Stomach (tissue), 9 donors: ENCODE data around the gene CD3D. TPM values are rescaled to one million over a fixed set of nuclear protein-coding genes. Genes with fewer than 3 reads are reported as not detected.
"Not testable (repeated sequence)": the region's sequence is repeated elsewhere in the genome, so short reads cannot be mapped to it uniquely, and the experiment has no call there.

Source experiments
- DNase-seq, 2 donors: peaks; one replicate each; pipeline versions ENCODE4 v3.0.0 to v3.0.0-alpha.2; 2013 to 2019
- H3K27ac ChIP-seq, 5 donors: fragments of 200-600 bp in 4 of 5; sonication (generic) in 4 of 5; one replicate each; pipeline ENCODE4 v1.5.1; 2013 to 2019; ENCODE audit warnings: mild to moderate bottlenecking in 1 of 5, moderate library complexity in 1 of 5
- H3K27me3 ChIP-seq, 3 donors: fragments of 200-600 bp; sonication (generic); one replicate each; pipeline ENCODE4 v1.5.1; 2017 to 2019; ENCODE audit warnings: mixed run types in 1 of 3
- H3K36me3 ChIP-seq, 4 donors: fragments of 200-600 bp; sonication (generic); 1 replicate in 3 of 4; 2 replicates in 1 of 4; pipeline ENCODE4 v1.5.1; 2016 to 2019
- H3K4me1 ChIP-seq, 4 donors: fragments of 200-600 bp; sonication (generic); one replicate each; pipeline ENCODE4 v1.5.1; 2016 to 2019
- H3K4me3 ChIP-seq, 4 donors: fragments of 200-600 bp; sonication (generic) in 3 of 4; one replicate each; pipeline ENCODE4 v1.5.1; 2016 to 2019; ENCODE audit warnings: mild to moderate bottlenecking in 1 of 4
- H3K9me3 ChIP-seq, 4 donors: fragments of 200-600 bp; sonication (generic); one replicate each; pipeline ENCODE4 v1.5.1; 2016 to 2019
- CTCF ChIP-seq, 7 experiments: fragments of 450-650 bp in 4 of 7; fragments of 200-600 bp in 3 of 7; sonication (generic) in 3 of 7; IDR thresholded peaks; one replicate each; pipeline ENCODE4 v1.5.1; 2016 to 2019; ENCODE audit warnings: antibody characterized with exemption in 7 of 7, control low read depth in 2 of 7, mild to moderate bottlenecking in 1 of 7
- EP300 ChIP-seq: sonication (generic); formaldehyde crosslinking; IDR thresholded peaks from one replicate; pipeline ENCODE4 v1.6.1; 2017; ENCODE audit warnings: antibody characterized with exemption
- POLR2A ChIP-seq, 4 donors: fragments of 450-650 bp; IDR thresholded peaks; one replicate each; pipeline ENCODE4 v1.6.1; 2016; ENCODE audit warnings: antibody characterized with exemption in 4 of 4, control low read depth in 2 of 4, mild to moderate bottlenecking in 1 of 4, moderate library complexity in 1 of 4
- POLR2AphosphoS5 ChIP-seq, 3 donors: sonication (generic); formaldehyde crosslinking; IDR thresholded peaks; one replicate each; pipeline ENCODE4 v1.6.1; 2016; ENCODE audit warnings: antibody characterized with exemption in 3 of 3
- WGBS, 5 donors: extraction: QIAGEN DNeasy Blood & Tissue Kit in 3 of 5; methylation state at CpG; one replicate each; pipeline versions ENCODE4 v1.1.5 to v1.1.7; 2013 to 2018; 5-methylcytosine and 5-hydroxymethylcytosine counted together
- intact Hi-C: fragments of 100-400 bp; cut with DNase I; formaldehyde crosslinking; loops from one replicate; pipeline ENCODE4 v1.15.1; 2023; ENCODE audit warnings: low total_unique reads
- polyA plus RNA-seq, 3 donors: library from polyadenylated mRNA; stranded (reverse); fragments of 200-250 nt; gene quantifications; one replicate each; pipeline ENCODE4 v1.2.3, GENCODE V29; 2013
- total RNA-seq, 5 donors: library from RNA; depleted of rRNA; stranded (reverse); fragments of >200 nt; gene quantifications; one replicate each; pipeline versions ENCODE4 v1.1.0 to v1.2.3, GENCODE V29; 2014 to 2016
- donor health status: healthy with polysubstance abuse.
- donor health status: Bipolar disorder and iron deficiency.
- donor health status: healthy.

Gene CD3D
- total and polyA plus RNA-seq, 8 donors, result 2.2 to 24.0 (median 7.0) TPM; not detected in 2

GRCh38 chr11:118312328-118312727 is 30.2 kb downstream of the CD3D start:
- Histone ChIP-seq H3K36me3 (no peaks in the 10 kb centered on the region), H3K27ac (no peak overlapping the region), H3K4me3 (no peak overlapping the region), H3K9me3 (no peaks in the 10 kb centered on the region), H3K27me3 (peaks cover 0 to 45% (median 0%) of the 10 kb centered on the region in 3 donors), H3K4me1 (peaks cover 20 to 51% (median 28%) of the 10 kb centered on the region in 4 donors)
- TF ChIP-seq EP300 (no peak), POLR2AphosphoS5 (IDR thresholded peaks at IDR 0.05) (no peak)
- no peak for DNase-seq
- intact Hi-C loops, result no loop called here
- 85 to 95% (median 92%) methylated on average over 2 of the region's 2 CpGs for WGBS, 5 donors

- no peak for DNase-seq
- Histone ChIP-seq H3K36me3 (no peaks in the 10 kb centered on the region), H3K4me3 (no peak overlapping the region), H3K4me1 (peaks cover 18 to 43% (median 21%) of the 10 kb centered on the region in 4 donors), H3K9me3 (no peaks in the 10 kb centered on the region), H3K27ac (peak overlapping the region in 1 of 5 donors; percentile 55), H3K27me3 (peaks cover 0 to 37% (median 0%) of the 10 kb centered on the region in 3 donors)
- 63 to 73% (median 71%) methylated on average over 4 of the region's 4 CpGs for WGBS, 5 donors
- intact Hi-C loops, result no loop called here
- TF ChIP-seq POLR2A (IDR thresholded peaks at IDR 0.05) (no peak), POLR2AphosphoS5 (IDR thresholded peaks at IDR 0.05) (no peak), EP300 (no peak), CTCF (IDR thresholded peaks at IDR 0.05) (no peak)
Observed at GRCh38 chr11:118311518-118311917, 31.0 kb downstream of the CD3D start.

DNA sequence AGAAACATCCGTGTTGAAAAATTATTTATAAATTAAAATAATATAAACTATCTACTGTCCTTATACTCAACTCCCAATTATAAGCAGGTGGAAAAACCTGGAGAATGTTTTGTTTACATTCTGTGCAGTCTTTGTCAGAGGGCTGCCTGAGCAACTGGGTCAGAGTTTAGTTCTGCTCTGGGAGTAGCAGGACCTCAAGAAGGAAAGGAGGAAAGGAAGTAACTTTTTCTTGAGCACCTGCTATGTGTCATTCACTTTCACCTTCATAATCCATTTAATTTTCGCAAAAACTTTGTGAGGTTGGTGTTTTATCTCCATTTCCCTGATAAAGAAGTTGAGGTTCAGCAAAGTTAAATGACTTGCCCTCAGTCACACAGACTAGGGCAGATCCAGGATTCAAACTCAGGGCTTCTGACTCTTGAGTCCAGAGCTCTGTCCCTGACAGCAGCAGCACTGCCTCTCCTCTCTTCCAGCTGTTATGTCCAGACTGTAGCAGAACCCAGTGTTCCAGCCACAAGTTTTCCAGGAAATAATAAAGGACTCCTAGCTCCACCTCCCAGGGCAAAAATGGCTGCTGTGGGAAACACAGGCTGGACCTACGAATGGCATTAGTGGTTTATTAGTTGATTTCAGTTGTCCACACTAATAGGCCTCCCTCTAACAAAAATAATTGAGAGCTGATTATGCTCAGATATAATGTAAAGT is 31.6 kb downstream of the CD3D start:
- Histone ChIP-seq H3K9me3 (no peaks in the 10 kb centered on the region), H3K4me1 (peaks cover 12 to 37% (median 15%) of the 10 kb centered on the region in 4 donors), H3K4me3 (no peak overlapping the region), H3K36me3 (no peaks in the 10 kb centered on the region), H3K27ac (peak overlapping the region in 4 of 5 donors; percentile 27 to 65 (median 50)), H3K27me3 (peaks cover 0 to 38% (median 0%) of the 10 kb centered on the region in 3 donors)
- peak in 1 of 2 donors; percentile 35 for DNase-seq
- 36 to 50% (median 48%) methylated on average over 3 of the region's 3 CpGs for WGBS, 5 donors
- intact Hi-C loops, result no loop called here
- no peak for TF ChIP-seq EP300
- no peak for TF ChIP-seq CTCF (IDR thresholded peaks at IDR 0.05)
- no peak for TF ChIP-seq POLR2A (IDR thresholded peaks at IDR 0.05)
- no peak for TF ChIP-seq POLR2AphosphoS5 (IDR thresholded peaks at IDR 0.05)

- H3K27ac ChIP-seq, result no peak overlapping the region
- no peak for TF ChIP-seq EP300
- no peaks in the 10 kb centered on the region for H3K36me3 ChIP-seq
- H3K4me1 ChIP-seq, result peaks cover 5 to 30% (median 9%) of the 10 kb centered on the region in 4 donors
- DNase-seq, result no peak
- WGBS, 5 donors, result 83 to 93% (median 89%) methylated on average over 3 of the region's 3 CpGs
- peaks cover 0 to 38% (median 0%) of the 10 kb centered on the region in 3 donors for H3K27me3 ChIP-seq
- H3K4me3 ChIP-seq, result no peak overlapping the region
- no peaks in the 10 kb centered on the region for H3K9me3 ChIP-seq
- intact Hi-C loops, result no loop called here
Observed at GRCh38 chr11:118310271-118310670, 32.2 kb downstream of the CD3D start.

DNA sequence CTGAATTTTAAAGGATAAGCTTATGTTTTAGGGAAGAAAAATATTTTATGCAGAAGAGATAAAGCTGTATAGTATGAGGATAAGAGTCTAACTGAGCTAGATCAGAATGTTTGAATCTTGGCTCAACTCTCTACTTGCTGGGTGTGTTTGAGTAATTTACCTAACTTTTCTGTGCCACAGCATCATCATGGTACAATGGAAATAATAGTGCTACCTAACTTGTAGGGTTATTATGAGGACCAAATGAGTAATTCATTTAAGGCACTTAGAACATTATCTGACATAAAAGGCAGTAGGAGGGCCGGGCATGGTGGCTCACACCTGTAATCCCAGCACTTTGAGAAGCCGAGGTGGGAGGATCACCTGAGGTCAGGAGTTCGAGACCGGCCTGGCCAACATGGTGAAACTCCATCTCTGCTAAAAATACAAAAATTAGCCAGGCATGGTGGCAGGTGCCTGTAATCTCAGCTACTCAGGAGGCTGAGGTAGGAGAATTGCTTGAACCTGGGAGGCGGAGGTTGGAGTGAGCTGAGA is 33.4 kb downstream of the CD3D start:
- H3K4me3 ChIP-seq, DNase-seq, H3K36me3 ChIP-seq, H3K27ac ChIP-seq, H3K9me3 ChIP-seq, intact Hi-C loops: not testable (repeated sequence)
- peaks cover 0 to 18% (median under 1%) of the 10 kb centered on the region in 4 donors for H3K4me1 ChIP-seq
- 88 to 95% (median 89%) methylated on average over 5 of the region's 5 CpGs for WGBS, 5 donors
- peaks cover 0 to 34% (median 0%) of the 10 kb centered on the region in 3 donors for H3K27me3 ChIP-seq

DNA sequence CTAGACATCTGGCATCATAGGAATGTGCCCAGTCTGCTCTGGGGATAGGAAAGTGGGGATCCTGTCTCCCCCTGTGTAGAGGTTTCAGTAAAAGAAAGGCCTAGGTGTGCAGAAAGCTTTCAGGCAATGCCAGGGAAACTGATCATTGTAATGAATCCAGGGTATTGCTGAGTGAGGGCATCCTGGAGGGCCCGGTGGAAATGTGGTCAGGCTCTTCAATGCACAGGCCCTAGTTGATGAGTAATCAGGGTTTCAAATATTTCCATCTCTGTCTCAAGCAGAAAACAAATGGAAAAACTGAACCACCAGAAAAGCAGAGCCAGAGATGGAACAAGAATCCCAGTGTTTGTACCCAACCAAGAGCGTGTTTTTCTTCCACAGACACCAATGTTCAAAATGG is 35.9 kb downstream of the CD3D start:
- no peak for TF ChIP-seq EP300
- no peak for TF ChIP-seq POLR2AphosphoS5 (IDR thresholded peaks at IDR 0.05)
- no peak for TF ChIP-seq POLR2A (IDR thresholded peaks at IDR 0.05)
- no peak for TF ChIP-seq CTCF (IDR thresholded peaks at IDR 0.05)
- H3K27me3 ChIP-seq, result peaks cover 0 to 22% (median 0%) of the 10 kb centered on the region in 3 donors
- peaks cover 0 to 10% (median 0%) of the 10 kb centered on the region in 4 donors for H3K4me1 ChIP-seq
- H3K9me3 ChIP-seq, result no peaks in the 10 kb centered on the region
- intact Hi-C loops, result no loop called here
- H3K27ac ChIP-seq, result no peak overlapping the region
- no peak overlapping the region for H3K4me3 ChIP-seq
- no peak for DNase-seq
- WGBS, 5 donors, result 74 to 89% (median 77%) methylated on average over 2 of the region's 2 CpGs
- H3K36me3 ChIP-seq, result no peaks in the 10 kb centered on the region
